ENCODE data around the gene OARD1.

OARD1 gene

DNA sequence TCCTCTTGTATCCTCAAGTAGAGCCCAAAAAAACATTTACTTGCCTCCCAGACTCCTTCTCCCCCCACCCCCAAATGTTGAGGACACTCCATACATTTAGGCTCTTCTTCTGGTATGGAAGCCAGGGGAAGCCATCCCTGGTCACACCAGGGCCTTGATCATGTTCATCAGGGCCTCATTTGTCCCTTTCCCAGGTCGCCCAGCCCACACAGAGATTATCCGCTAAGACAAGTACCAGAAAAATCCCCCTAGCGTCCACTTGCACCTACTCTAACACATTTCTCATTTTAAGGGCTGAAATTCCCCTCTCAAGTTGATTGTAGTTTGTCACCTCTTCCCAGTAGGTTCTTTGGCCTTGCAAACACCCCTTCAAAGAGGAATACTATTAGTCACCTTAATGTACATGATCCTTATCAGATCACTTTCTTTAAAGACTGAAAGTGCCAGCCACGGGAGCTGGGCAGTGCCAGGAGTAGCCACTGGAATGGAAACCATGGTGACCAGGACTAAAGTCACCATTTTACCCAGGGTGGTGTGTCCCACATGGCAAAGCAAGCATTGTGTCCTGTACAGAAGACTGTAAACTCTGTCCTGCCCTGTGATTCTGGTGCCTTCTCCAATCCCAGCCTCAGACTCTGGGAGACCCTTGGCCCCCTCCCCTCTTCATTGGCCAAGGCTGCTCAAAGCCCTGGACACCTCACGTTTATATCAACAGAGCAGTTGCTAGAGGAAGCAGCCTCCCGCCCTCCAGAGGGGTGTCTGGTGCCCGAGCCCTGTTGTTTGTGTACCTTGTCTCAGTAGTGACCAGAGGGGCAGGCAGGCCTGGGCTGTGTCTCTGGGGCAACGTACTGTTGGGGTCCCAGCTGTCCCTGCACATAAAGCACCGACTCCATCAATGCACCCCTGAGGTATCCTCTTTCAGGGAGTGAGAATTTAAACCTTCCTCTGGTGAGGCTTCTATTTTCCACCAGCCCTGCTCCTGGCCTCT is 24.1 kb downstream of the OARD1 start:
- DNase-seq (ENCODE audit: low spot score), result no peak

DNA sequence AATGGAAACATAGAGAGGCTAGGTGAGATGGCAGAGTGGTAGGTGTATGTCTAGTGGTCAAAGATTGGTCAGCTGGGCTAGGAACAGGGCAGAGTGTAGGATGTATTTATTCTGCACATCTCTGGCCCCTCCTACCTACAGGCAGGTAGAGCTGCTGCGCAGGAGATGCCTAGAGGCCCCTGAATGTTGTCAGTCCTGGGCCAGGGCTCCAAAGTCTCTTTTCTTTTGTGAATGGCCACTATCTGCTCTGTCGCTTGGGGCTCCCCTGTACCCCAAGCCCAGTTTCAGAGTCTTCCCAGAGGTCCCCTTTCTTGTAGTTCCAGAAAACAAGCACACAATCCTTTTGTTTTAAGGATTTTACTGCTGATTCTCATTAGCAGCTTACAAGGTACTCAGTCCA is 24.9 kb downstream of the OARD1 start:
- DNase-seq (ENCODE audit: low spot score), result no peak

DNA sequence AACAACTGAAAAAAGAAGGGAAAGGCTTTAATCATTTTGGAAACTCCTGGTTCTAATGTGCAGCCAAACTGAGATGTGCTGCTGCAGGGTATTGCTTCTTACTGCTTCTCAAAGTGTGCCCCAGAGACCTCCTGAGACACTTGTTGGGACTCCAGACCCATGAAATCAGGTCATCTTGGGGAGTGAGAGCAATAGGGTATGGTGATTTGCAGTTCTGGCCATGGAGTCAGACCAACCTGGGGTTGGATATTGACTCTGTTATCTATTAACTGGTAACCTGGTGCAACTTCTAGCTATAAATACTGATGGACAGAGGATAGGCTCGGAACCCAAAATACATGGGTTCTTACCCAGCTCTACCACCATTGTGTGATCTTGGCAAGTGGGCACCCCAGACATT is 26.1 kb downstream of the OARD1 start:
- DNase-seq (ENCODE audit: low spot score), result no peak

DNA sequence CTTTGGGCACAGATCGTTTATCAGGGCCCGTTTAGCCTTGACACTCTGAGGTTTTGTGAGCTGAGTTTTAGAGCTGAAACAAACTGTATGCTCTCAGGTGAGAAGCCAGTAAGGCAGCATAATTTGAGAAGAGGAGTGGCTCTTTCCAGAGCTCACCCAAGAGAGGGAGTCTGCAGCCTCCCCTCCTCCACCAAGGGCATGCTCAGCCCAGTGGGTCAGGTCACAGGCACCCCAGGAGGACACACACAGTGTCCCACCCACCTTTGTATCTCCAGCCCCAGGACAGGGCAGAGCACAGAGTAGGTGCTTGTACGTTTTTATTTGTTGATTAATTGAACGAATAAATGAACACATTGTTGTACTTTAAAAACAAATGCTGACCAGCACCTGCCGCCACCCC is 26.5 kb downstream of the OARD1 start:
- no peak for DNase-seq (ENCODE audit: low spot score)

DNA sequence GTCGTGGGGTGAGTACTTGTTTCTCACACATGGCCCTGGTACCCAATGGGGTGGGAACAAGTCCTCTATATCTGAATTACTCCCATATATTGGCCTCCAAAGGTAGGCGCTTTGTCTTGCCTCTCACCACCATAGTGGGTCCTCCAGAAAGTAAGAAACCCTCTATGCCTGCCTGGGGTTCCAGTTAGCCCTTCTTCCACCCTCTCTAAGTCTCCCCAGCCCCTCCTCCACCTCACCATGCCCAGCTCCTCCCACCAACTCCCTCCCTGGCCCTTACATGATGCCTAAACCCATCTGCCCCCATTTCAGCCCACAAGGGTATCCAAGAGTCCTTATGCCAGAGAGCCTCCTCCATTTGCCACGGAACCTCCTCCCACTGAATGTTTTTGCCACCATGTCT is 29.0 kb downstream of the OARD1 start:
- no peak for DNase-seq (ENCODE audit: low spot score)

DNA sequence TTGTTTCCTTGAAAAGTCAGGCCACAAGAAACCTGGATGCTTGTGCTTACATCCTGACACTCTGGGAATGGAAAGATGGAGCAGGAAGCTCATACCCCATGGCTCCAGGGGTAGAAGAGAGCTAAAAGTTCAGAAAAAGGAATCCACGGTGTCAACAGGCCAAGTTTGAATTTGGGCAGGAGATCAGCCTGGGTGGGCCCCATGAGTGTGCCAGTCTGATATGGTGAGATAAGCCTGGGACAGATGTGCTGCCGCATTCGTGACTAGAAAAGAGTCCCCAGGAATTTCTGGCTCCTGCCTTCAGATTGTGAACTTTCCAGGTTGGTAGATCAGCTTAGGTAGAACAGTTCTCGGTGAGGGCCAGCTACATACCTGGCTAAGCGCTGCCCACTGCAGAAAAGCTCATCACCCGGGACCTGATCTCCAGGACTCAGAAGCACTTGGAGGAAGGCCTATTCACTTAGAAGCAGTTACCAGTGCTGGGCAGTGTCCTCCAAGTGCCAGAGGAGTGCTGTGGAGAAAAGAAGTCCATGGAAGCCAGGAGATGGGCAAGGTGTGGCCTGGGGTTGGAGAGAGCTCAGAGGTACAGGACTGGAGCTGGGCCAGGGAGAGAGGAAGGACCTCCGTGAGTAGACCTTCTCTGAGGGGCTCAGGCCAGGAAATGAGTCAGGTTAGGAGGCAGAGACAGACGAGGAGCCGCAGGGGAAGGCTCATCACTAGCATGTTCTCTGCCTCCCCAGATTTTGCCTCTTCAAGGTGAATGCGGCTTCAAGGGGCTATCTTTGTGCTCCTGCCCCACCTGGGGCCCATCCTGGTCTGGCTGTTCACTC is 29.7 kb downstream of the OARD1 start, which contains the start of gene TSPO2:
Gene TSPO2, plus strand, starts transcription at position 242 of the 830 bp plus-strand sequence. Its CDS starts 519 bp downstream, at position 761.
- no peak for DNase-seq (ENCODE audit: low spot score)

DNA sequence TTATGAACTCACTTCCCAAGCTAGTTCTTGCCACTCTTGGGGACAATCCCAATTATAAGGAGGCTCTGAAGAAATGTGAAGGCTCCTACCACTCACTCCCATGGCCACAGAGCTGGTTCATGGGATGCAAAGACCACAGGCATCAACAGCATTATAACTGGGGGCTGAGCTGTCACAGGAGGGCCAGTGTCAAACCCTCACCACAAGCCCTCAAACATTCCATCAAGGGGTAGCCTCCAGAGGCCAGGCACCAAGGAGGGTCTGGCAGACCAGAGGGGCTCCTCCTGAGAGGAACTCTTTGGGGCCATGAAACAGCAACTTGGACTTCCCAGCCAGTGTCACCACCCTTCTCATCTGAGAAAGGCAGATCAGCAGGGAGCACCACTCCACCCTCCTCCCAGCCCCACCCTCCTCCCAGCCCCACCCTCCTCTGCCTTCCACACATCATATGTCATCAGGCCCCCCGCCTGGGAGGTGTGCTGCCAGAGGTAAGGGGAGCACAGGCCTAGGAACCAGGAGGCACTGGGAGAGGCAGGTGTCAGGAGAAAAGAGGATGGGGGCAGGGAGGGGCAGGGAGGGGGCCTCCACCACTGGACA is 31.1 kb downstream of the OARD1 start:
- no peak for DNase-seq (ENCODE audit: low spot score)

DNA sequence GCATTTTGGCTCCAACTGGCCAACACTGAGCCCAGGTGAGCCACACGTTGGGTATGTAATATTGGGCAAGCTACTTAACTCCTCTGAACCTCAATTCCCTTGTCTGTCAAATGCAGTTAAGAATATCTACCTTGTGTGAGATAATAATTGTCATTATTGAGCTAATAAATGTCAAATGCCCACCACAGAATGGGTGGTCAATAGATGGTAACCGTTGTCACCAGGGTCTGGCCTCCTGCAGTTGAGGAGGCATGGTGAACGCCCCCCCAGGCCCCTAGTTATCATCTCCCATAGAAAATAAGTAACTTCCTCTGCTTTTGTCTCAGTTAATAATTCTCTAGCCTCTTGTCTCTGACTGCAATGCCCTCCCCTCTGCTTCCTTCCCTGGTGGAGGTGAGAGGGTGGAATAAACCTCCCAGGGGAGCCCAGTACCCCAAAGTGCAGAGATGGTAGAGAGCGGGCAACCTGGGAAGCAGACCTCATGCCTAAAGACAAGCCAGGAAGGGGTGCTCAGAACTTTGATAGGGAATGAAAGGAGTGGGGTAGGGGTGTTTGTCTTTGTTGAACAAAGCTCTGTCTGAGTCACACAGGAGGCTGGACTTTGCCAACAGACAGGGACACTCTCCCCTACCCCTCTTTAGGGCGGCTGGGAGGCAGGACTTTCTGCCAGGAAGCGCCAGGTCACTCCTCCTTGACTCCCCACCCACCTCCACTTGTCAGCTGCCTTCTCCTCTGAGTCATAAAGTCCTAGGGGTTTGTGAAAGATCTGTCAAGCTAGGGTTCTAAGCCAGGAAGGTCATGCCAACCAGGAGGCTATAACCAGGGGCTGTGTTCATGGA is 31.8 kb downstream of the OARD1 start:
- DNase-seq (ENCODE audit: low spot score), result no peak

DNA sequence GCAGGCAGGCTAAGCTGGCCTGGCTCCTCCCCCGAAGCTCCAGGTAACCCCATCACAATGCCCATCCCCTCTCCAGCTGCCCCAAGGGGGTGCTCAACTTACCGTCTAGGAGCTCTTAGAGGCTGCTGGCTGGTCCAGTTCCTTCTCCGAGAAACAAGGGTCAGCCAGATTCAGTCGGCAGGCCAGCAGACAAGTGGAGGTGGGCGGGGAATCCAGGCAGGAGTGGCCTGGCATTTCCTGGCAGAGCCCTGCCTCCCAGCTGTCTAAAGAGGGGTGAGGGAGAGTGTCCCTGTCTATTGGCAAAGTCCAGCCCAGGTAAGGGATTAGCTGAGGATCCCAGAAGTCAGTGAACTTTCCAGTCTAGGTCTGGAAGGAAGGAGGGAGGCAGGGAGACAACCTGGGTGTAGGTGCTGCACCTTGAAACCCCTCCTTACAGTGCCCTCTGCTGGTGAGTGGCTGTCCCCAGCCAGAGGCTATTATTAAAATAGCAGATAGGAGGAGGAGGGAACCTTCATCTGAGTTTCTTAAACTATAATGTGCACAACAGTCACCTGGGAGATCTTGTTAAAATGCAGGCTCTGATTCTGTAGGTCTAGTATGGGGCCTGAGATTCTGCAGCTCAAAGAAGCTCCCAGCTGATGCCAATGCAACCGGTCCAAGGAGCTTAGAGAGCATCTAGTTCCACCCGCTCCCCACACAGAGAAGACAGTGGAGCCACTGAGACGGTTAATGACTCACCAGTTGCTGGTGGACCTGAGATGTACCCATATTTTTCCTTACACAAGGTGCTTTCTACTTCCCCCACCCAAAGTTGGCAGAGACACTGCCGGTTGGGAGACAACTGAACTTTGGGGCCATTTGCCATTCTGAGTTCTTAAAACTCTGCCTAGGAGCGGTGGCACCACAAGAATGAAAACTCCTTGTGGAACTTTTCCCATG is 32.8 kb downstream of the OARD1 start, which contains the start of gene UNC5CL:
Gene UNC5CL, minus strand, starts transcription at position 162 of the 939 bp plus-strand sequence. CDS start 4,147 bp downstream, outside the sequence.
- DNase-seq (ENCODE audit: low spot score), result peak; percentile 88

DNA sequence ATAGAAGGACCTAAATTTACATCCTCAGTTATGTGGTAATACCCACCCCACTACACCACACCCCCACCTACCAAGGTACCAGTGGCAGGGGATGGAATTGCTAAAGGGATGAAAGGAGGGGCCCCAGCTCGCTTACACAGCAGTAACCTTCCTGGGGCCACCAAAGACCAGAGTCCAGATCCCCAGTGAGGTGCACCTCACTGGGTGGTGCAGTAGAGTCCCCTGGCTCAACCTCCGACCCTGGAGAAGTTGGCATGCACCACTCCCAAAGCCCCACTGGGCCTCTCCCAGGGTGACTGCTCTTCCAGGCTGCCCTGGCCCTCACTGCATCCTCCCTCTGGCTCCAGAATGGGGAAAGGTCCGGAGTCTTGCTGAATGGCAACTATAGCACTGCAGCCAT is 34.0 kb downstream of the OARD1 start:
- DNase-seq (ENCODE audit: low spot score), result no peak

DNA sequence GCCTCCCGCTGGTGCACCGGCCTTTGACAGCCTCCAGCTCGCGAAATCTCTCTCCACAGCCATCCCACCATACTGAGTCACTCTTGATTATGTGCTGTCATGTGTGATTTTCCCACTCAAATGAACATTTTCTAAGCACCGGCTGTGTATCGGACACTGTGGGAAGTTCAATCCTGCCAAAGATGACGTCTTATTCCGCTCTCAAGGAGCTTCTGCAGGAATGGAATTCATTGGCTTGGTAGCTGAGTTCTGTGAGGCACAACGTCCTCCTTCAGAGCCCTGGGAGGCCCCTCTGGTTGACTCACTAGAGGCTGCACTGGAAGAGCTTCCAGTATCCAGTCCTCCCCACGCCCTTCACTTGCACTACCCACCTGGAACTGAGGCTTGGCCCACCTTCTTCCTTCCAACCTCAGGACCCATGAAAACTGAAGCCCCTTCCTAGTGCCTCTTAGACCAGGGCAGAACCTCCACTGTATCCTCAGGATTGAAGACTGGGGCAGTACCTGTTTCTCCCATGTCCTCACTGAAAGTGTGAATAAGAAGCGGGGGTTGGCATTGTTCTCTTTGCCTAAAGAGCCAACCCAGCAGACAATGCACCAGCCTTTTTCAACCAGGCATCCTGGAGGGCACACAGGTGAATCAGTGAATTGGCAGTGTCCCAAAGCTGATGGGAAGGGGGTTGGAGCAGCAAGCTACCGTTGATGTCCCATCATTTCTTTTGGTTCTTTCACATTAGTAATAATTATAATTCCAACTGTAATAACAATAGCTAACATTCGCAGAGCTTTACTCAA is 34.9 kb downstream of the OARD1 start:
- DNase-seq (ENCODE audit: low spot score), result no peak

DNA sequence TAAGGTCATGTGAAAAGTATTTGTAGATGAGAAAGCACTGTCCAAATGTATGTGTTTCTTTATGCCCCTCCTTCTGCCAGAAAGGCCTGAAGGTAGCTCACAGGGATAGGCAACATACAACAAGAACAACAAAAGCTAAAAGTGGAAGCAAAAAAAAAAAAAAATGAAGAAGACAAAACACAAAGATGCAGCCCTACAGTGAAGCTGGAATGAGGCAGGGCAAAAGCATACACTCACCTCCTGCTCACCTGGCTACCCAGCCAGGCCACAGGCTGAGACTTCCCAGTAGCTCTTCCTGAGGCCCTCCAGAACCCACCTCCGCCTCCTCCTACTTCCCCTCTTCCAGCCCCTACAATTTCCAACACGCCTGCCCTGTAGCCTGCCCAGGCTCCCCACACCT is 35.6 kb downstream of the OARD1 start:
- no peak for DNase-seq (ENCODE audit: low spot score)

DNA sequence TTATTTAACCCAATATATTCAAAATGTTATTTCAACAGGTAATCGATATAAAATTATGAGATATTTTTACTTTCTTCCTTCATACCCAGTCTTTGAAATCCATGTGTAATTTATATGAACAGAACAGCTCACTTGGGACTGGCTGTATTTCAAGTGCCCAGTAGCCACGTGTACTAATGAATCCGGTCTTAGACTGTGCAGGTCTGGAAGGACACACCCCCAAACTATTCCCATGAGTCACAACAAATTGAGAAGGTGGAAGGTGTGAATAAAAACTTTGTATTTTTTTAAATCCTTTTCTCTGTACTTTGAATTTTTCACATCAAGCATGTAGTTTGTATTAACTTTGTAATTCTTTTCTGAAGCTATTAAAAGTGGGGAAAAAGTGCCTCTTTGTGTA is 36.0 kb downstream of the OARD1 start:
- DNase-seq (ENCODE audit: low spot score), result no peak

DNA sequence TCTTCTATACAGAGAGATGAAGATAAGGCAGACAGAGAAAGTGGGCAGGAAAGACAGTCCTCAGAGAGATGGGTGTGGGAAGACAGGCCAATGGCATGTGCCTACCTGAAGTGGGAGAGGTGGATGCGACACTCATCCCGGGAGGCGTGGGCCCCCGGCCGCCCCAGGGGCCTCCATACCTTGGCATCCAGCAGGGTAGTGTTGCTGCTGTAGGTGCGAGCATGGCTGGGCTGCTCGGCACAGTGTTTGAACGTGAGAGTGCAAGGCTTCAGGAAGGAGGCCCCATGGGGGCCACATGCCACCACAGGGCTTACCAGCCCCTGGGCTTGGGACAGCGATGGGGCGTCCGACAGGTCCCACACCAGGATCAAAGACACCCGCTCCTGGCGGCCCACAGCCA is 38.4 kb downstream of the OARD1 start:
- DNase-seq (ENCODE audit: low spot score), result no peak

DNA sequence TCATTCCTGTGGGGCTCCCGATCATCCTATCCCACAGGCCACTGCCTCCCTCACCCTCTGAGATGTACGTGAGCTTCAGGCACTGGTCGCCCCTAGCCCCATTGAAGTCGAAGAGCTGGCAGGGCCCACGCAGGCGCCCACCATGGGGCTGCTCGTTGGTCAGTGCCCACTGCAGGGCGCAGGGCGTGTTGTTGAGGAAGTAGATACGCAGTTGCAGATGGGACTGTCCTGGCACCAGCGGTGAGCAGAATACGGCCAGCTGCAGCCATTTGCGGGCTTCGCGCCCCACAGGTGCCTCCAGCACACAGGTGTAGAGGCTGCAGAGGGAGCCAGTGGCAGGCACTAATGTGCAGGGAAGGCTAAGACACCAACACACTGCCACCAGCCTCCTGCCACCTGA is 39.3 kb downstream of the OARD1 start:
- no peak for DNase-seq (ENCODE audit: low spot score)

DNA sequence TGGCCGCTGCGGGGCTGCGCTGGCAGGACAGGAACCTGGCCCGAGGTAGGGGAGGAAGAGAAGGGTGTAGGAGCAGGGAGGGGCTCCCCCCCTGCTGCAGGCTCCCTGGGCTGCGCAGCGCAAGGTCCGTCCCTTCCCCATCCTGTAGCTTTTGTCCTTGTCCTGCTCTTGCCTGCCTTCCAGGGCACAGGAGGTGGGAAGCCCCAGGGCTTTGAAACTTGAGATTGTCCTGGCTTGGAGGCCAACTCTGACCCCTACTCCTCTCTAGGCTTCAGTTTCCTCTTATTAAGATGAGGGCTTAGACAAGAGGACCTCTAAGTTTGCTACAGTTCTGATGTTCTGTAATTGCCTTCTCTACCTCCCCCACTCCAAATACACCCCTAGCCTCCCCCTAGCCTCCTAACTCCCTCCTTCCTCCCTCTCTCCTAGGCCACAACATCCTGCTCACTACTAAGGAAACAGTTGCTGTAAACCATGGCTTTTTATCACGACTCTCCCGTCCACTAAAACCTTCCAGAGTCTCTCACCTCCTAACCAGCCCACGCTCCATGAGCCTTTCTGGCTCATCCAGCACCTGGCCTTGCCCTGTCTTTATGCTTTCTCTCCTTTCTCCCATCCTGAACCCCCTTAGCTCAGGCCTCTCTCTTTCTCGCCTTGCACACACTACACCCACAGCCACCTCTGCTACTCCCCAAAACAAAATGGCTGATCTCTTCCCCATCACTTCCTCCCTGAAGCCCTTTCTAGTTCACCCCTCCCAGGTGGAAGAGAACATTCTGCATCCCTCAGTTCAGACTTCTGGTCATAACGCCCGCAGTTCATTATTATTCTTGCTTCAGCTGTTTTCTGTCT is 43.4 kb downstream of the OARD1 start:
- no peak for DNase-seq (ENCODE audit: low spot score)

DNA sequence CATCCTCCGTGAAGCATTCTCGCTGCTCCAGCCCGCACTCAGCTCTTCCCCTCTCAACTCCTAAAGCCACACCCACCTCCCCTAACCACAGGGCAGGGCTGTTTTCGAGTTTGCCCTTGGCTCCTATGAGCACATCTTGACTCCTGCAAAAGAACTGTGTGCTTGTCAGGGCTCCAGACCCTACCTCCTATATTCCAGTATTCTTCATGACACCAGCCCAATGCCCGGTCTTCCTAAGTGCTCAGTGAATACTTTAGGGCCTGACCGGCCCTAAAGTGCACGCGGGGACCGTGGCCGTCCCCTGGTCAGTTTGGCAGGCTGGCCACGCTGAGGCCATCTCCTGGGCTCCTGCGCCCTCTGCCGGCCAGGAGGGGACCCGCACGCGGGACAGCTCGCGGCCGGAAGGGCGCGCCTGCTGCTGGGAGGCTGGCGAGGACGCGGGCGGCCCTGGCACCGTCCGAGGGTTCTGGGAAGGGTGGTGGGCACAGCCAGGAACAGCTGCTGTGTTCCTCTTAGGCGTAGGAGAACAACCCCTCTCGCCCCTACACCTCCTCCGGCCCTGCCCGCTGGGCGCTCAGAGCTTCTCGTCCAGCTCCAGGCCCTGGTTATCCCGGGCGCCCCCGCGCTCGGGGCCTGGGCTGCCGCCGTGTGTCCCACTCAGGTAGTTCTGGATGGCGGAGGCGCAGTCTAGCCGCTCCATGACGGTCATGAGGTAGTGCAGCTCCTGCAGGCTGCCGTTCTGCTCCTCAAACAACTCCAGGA is 44.2 kb downstream of the OARD1 start:
- peak; percentile 93 for DNase-seq (ENCODE audit: low spot score)

DNA sequence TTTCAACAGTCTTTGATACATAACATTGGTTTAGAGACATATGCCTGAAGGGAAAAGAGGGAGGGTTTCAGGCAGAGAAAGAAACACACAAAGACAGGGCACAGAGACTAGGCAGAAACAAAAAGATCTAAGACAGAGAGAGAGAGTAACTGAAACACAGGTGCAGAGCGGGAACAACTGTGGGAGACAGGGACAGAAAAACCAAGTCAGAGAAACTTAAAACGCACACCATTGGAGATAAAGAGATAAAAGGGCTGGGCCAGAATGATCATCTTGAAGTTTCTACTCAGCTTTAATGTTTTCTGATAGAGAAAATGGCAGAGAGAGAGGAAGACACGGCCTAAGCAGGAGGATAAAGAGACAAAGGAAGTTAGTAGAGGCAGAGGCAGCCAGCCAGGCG is 44.9 kb downstream of the OARD1 start:
- no peak for DNase-seq (ENCODE audit: low spot score)

All from iPS-NIHi11 (cell line).